Mammary epithelial cell (primary cell): ENCODE measurements around the gene LRRC27.

Source experiments
- CTCF ChIP-seq, 2 donors: IDR thresholded peaks in 1 of 2; conservative IDR thresholded peaks in 1 of 2; 2 replicates each; pipeline ENCODE4 v1.5.1; 2011 to 2012; ENCODE audit warnings: inconsistent platforms in 2 of 2, low read length in 2 of 2, mild to moderate bottlenecking in 2 of 2, control low read depth in 1 of 2, low read depth in 1 of 2; ENCODE audit not compliant: insufficient read depth in 1 of 2; ENCODE audit errors: extremely low read depth in 1 of 2
- EZH2 ChIP-seq: IDR thresholded peaks from 2 replicates; pipeline ENCODE4 v1.6.1; 2012; ENCODE audit warnings: low read length, inconsistent platforms, borderline replicate concordance

DNA sequence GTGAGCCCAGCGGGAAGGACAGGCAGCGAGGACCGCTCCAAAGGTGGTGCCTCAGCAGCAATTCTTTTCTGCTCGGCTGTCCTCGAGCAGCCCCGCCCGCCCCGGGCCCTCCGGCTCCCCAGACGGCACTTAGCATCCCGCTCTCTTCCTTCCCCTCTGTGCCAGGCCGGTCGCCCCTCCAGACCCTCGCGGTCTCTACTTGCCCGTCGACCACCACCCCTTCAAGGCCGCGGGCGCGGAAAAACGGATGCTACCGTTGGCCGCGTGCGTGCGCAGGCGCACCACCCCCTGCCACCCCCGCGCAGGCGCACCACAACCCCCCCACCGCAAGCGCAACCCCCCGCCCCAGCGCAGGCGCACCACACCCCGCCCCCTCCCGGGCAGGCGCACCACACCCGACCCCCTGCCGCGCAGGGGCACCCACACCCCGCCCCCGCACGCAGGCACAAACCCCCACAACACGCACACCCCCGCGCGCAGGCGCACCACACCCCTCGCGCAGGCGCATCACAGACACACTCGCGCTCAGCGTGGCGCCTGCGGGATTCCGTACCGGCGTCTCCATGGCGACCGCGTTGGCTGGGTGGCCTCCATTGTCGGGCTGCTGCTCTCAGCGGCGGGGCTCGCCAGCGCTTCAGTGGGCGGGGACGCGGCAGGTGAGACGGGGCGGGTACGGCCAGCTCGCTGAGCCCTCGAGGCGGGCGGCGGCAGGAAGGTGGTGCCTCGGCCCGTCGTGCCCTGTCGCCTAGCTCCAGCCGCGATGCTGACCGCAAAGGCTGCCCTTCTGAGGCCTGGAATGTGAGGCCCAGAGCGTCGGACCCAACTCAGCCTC, at the start of gene LRRC27:
- TF ChIP-seq CTCF (conservative IDR thresholded peaks at IDR 0.05 in 1 of 2, IDR thresholded peaks at IDR 0.05 in 1 of 2; ENCODE audit: extremely low read depth in 1 of 2, insufficient read depth in 1 of 2, low read depth in 1 of 2, low read length in 2 of 2): no peak
- TF ChIP-seq EZH2: no peak
